Right kidney (tissue), 1 donor: ENCODE results near the gene CCL21.

Experiments used
- DNase-seq: peaks from one replicate; pipeline ENCODE4 v3.0.0-alpha.2; 2016

CCL21 gene

DNA sequence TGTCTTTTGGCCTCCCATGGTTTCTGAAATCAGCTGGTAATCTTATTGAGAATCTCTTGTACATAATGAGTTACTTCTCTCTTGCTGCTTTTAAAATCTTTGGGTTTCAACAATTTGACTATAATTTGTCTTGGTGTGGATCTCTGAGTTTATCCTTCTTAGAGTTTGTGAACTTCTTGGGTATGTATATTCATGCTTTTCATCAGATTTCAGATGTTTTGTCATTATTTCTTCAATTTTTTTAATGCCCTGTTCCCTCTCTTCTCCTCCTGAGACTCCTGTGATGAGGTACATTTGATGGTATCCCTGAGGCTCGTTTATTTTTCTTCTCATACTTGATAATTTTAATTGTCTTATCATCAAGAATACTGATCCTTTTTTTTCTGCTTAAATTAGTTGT lies 2.2 kb upstream of the CCL21 start:
- no peak for DNase-seq

DNA sequence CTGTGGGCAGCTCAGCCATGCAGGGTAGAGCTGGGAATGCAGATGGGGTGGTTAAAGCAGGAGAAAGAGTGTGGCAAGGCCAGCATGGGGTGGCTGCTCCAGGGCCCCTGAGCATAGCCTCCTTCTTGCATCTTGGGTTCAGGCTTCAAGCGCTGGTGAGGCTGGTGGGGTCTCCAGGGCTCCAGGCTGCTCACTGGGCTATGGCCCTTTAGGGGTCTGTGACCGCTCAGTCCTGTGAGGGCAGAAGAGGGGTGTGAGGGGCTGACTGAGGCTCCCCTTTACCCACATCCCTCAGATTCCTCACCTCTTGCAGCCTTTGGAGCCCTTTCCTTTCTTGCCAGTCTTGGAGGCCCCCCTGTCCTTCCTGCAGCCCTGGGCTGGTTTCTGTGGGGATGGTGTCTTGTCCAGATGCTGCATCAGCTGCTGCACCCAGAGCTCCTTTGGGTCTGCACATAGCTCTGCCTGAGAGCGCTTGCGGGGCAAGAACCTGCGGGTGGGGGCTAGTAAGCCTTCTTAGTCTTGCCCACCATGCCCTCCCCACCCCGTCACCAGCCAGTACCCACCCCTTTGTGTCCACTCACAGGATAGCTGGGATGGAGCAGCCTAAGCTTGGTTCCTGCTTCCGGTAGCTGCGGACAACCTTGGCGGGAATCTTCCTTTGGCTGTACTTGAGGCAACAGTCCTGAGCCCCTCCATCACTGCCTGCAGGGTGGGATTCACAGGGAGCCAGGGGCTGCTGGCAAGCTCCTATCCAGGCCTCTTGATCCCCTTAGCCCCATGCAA lies 549 bp downstream of the CCL21 start:
- no peak for DNase-seq

DNA sequence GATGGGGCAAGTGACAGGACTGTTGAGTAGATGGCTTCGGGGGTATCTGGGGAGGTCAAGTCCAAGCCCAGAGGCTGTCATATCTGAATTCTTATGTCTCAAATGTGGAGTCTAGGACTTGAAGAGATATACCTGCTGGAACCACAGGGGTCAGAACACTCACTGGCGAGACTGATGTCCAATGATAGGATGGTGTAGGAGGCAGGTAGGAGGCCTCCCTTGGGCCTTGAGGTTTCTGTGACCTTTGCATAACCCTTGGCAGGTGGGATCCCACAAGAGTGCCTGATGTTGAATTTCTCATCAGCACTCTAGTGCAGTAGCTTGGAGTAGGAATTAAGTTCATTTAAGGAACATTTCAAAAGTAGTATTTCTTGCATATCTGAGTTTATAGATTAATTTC lies 2.8 kb downstream of the CCL21 start:
- no peak for DNase-seq

GRCh38 chr9:34701769-34702736 lies 7.9 kb downstream of the CCL21 start:
- peak; percentile 76 for DNase-seq

DNA sequence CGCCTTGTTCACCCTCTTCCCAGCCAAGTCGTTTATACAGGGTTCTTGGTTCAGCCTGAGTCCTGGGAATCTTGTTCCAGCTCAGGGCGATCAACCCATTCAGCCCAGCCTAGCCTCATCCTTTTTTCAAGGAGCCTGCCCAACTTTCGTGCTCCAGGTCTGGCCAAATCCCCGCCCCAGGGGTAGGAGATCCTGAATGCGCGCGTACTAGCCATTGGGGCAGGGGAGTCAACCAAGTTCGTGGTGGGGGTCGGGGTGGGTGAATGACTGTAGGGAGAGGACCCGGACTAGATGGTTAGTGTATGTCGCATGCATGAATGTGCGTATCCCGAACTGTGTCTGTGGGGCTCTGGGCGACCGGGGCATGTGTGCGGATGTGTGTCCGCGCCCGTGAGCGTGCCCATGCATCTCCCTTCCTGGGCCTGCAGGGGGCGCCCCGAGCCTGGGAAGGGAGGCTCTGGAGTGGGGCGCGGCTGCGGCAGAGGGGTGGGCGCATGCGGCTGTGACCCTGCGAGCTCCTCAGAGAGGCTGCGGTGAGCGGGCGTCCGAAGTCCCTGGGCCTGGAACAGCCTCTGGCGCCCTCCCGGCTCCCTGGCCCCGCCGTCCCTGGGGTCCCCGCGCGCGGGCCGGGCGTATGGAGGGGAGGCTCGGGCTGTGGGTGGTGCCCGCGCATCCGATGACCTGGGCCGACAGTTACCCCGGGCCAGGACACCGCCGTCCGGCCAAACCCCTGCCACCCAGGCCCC lies 8.7 kb downstream of the CCL21 start:
- peak; percentile 78 for DNase-seq

DNA sequence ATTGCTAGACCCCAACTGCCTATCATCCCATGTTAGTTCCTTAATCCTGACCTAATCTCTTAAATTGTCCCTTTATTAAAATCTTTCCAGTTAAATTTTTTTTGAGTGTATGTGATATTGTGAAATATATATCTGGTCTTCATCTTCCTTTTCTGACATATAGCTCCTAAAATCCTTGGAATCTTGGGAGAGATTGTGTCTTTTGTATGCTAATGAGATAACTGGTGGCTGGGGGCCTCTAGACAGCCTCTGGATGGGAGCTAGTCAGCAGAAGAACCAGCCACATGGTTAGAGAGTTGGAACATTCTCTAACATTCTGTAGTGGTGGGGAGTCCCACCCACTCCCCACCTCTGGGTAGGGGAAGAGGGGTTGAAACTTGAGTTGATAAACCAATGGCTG lies 15.1 kb downstream of the CCL21 start:
- no peak for DNase-seq

DNA sequence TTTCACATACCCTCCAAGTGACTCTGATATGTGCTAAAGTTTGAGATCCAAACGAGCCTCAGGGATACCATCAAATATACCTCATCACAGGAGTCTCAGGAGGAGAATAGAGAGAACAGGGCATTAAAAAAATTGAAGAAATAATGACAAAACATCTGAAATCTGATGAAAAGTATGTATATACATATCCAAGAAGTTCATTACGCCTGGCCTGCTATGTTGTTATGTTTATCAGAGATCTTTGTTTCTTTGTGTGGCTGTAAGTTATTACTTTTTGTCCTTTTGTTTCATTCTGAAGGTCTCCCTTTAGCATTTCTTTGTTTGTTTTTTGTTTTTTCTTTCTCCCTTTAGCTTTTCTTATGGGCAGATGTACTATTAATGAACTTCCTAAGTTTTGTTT lies 16.4 kb downstream of the CCL21 start:
- no peak for DNase-seq

GRCh38 chr9:34691936-34692315 lies 18.0 kb downstream of the CCL21 start:
- DNase-seq: no peak

- no peak for DNase-seq
Observed at GRCh38 chr9:34690983-34691935, 18.7 kb downstream of the CCL21 start, which contains the start of gene CCL19. CCL19 (minus strand) TSS chr9:34691276; CDS start chr9:34691139, 137 bp downstream.

- no peak for DNase-seq
Observed at GRCh38 chr9:34689512-34689911, 20.4 kb downstream of the CCL21 start.

DNA sequence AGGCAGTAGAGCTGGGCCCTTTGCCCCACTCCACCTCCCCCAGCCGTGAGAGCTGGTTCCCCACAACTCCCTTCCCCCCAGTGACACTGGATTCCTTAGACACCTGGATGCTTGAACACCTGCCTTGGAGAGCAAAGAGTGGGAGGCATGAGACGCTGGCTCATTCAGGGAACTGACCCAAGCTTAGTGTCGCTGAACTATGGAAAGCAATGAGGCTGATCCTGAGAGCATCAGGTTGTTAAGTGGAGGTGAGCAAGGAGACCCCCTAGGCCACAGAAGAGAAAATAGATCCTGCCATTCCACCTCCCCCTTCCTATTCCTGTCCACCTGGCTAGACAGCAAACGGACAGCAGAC lies 20.8 kb downstream of the CCL21 start:
- no peak for DNase-seq

DNA sequence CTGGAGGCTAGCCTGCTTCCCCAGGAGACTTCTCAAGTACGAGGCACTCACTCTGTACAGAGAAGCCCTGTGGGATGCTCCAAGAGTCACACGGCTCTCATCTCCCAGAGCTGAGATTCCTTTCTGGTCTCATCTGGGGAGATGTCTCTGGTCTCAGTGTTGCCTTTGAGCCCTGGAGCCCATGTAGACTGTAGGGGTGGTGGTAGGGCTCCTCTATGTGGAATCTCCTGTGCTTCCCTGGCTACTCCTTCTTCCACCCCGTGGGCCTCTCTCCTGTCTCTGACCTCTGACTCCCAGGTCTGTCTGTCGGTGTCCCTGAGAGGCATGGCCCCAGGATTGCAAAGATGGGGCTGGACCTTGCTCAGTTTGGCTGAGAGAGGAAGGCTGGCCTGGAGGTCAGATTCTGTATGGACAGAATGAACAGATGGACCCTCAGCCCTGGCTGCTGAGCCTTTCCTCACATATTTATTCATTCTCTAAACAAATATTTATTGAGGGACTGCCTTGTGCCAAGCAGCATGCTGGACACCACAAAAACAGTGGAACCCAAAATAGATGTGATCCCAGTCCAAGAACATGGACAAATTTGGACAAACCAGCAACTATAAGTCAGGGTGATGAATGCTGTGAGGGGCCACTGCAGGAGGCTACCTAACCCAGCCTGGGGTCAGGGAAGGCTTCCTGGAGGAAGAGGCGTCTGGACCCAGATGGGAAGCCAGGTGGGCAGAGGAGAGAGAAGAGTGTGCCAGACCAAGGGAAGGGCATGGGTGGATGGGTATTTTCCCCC lies 21.4 kb downstream of the CCL21 start:
- DNase-seq: no peak

DNA sequence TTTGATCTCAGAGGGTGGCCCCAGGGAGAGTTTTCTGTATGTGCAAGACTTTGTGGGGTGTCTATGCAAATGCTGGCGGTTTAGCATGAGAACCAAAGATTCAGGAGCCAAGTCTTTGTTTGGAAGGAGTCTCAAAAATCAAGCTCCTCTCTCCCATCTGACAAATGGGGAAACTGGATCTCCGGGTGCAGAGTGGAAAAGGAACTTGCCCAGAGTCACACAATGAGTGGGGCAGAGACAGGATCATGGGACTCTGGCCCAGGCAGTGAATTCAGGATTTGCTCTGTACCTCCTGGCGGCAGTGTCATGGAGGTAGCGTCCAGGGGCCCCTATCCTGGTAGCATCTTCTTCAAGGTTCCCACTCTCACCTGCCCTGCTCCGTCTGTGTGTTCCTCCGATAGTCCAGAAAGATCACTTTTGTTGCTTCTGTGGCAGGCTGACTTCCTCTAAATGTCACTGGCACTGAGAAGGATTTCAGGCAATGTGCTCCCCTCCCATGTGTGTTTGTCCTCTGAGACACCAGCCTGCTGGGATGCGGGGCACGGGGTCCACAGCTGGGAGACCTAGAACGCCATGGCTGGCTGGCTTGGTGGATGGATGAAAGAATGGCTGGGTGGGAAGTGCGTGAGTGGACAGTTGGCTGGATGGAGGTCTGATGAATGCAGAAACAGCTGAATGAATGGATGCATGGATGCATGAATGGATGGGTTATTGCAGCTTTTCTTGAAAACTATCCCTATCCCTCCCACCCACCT lies 22.5 kb downstream of the CCL21 start:
- DNase-seq: no peak

GRCh38 chr9:34686732-34687131 lies 23.2 kb downstream of the CCL21 start:
- DNase-seq: no peak

- no peak for DNase-seq
Observed at GRCh38 chr9:34686231-34686630, 23.7 kb downstream of the CCL21 start.

DNA sequence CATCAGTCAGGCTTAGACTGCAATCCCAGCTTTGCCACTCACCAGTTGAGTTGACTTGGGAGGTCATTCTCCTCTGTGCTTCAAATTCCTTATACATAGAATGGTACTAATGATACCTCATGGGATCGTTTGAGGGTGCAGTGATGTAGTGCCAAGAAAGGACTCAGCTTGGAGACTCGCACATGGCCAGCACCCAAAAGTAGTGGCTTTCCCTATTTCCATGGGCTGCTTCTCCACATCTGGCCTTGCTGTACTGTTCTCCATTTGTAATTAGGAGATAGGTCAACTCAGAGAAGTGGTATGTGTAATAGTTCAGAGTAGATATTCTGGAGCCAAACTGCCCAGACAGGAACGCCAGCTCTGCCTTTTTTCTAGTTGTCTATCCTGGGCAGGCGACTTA lies 24.3 kb downstream of the CCL21 start:
- no peak for DNase-seq

GRCh38 chr9:34684816-34685215 lies 25.1 kb downstream of the CCL21 start:
- DNase-seq: no peak

GRCh38 chr9:34684145-34684544 lies 25.8 kb downstream of the CCL21 start:
- DNase-seq: no peak

- DNase-seq: no peak
Observed at GRCh38 chr9:34675869-34676268, 34.1 kb downstream of the CCL21 start.
